PC-3 (cell line): Measurements from ENCODE around the gene EIF4E. TPM values are rescaled to one million over a fixed set of nuclear protein-coding genes. Genes with fewer than 3 reads are reported as not detected.
A peak's percentile ranks its signal among the peaks of the same experiment; 100 is the strongest.
"Not testable (repeated sequence)": the region's sequence is repeated elsewhere in the genome, so short reads cannot be mapped to it uniquely, and the experiment has no call there.

Experiments
- ATAC-seq: fragments of 200-7000 bp; cut with Tn5 transposase; 2 replicates; pipeline ENCODE4 v1.9.1; 2020; ENCODE audit warnings: mild to moderate bottlenecking, moderate library complexity
- BruUV-seq: library from RNA; stranded (reverse); fragments of 400-500 nt; replicated peaks from 2 replicates; lab custom pipeline; 2021; lab: Mats Ljungman, UMichigan
- CTCF ChIA-PET: fragments of 300-600 bp; sonication (Branson Sonifier 250); formaldehyde crosslinking; loops from one replicate; lab custom pipeline; 2022; ENCODE audit warnings: antibody characterized with exemption; lab: Charles Lee
- POLR2A ChIA-PET: fragments of 300-600 bp; sonication (Branson Sonifier 250); formaldehyde crosslinking; loops from one replicate; lab custom pipeline; 2022; ENCODE audit warnings: antibody characterized with exemption; ENCODE audit not compliant: unreplicated experiment; lab: Charles Lee
- DNase-seq: peaks from one replicate; pipeline ENCODE4 v3.0.0-alpha.2; 2015
- H2AFZ ChIP-seq: fragments of 300-600 bp; sonication (generic); 2 replicates; pipeline ENCODE4 v1.6.0; 2016; ENCODE audit warnings: antibody characterized with exemption, low read length
- H3F3A ChIP-seq: fragments of 300-600 bp; sonication (generic); one replicate; pipeline ENCODE4 v1.6.0; 2017; ENCODE audit warnings: antibody characterized with exemption, low read length, control low read depth, mild to moderate bottlenecking; ENCODE audit not compliant: unreplicated experiment
- H3K27ac ChIP-seq: fragments of 300-600 bp; sonication (generic); 2 replicates; pipeline ENCODE4 v1.5.1; 2016; ENCODE audit warnings: mild to moderate bottlenecking, low read length
- H3K27me3 ChIP-seq: fragments of 300-600 bp; sonication (generic); 2 replicates; pipeline ENCODE4 v1.6.1; 2016; ENCODE audit warnings: low read length, mixed read lengths
- H3K36me3 ChIP-seq: fragments of 300-600 bp; sonication (generic); 2 replicates; pipeline ENCODE4 v1.6.1; 2016; ENCODE audit warnings: low read depth, mixed run types, low read length, mixed read lengths
- H3K4me1 ChIP-seq: fragments of 300-600 bp; sonication (generic); 2 replicates; pipeline ENCODE4 v1.5.1; 2016; ENCODE audit warnings: low read length; ENCODE audit not compliant: insufficient read depth
- H3K4me2 ChIP-seq: fragments of 300-600 bp; sonication (generic); 2 replicates; pipeline ENCODE4 v1.6.0; 2016; ENCODE audit warnings: low read length
- H3K4me3 ChIP-seq: fragments of 300-600 bp; sonication (generic); 2 replicates; pipeline ENCODE4 v1.5.1; 2016; ENCODE audit warnings: mild to moderate bottlenecking, low read length, mixed read lengths
- H3K79me2 ChIP-seq: fragments of 300-600 bp; sonication (generic); 2 replicates; pipeline ENCODE4 v1.6.1; 2017; ENCODE audit warnings: low read length, mixed read lengths
- H3K9ac ChIP-seq: fragments of 300-600 bp; sonication (generic); 2 replicates; pipeline ENCODE4 v1.6.0; 2016; ENCODE audit warnings: mild to moderate bottlenecking, low read length
- H3K9me2 ChIP-seq: fragments of 300-600 bp; sonication (generic); replicated peaks from 2 replicates; pipeline ENCODE4 v1.6.1; 2016; ENCODE audit warnings: mixed run types, low read length, mixed read lengths
- H3K9me3 ChIP-seq: fragments of 300-600 bp; sonication (generic); 2 replicates; pipeline ENCODE4 v1.6.1; 2016; ENCODE audit warnings: low read length, mixed read lengths
- H4K20me1 ChIP-seq: fragments of 300-600 bp; sonication (generic); 2 replicates; pipeline ENCODE4 v1.6.1; 2016; ENCODE audit warnings: low read length, mixed read lengths
- CTCF ChIP-seq: fragments of 300-600 bp; sonication (generic); conservative IDR thresholded peaks from 2 replicates; pipeline ENCODE4 v1.5.1; 2017; ENCODE audit warnings: antibody characterized with exemption, low read depth, mild to moderate bottlenecking, low read length
- EZH2 ChIP-seq: fragments of 300-600 bp; sonication (generic); IDR thresholded peaks from one replicate; pipeline ENCODE4 v1.6.1; 2017; ENCODE audit warnings: antibody characterized with exemption, mild to moderate bottlenecking, low read length; ENCODE audit not compliant: unreplicated experiment
- EZH2phosphoT487 ChIP-seq: fragments of 300-600 bp; sonication (generic); IDR thresholded peaks from 2 replicates; pipeline ENCODE4 v1.6.1; 2018; ENCODE audit warnings: mild to moderate bottlenecking, antibody characterized with exemption, low read length, borderline replicate concordance
- intact Hi-C: fragments of 100-400 bp; cut with micrococcal nuclease; formaldehyde crosslinking; loops from 2 replicates; pipeline ENCODE4 v1.9.0; 2023
- total RNA-seq: library from RNA; depleted of rRNA; stranded (reverse); fragments of >200 nt; gene quantifications from 2 replicates; pipeline ENCODE4 v1.2.3, GENCODE V29; 2014

Gene EIF4E
- total RNA-seq, 1 experiment from 2014 or later = 134 TPM

GRCh38 chr4:98879515-98879914 is 49.4 kb downstream of the EIF4E start:
- TF ChIP-seq CTCF = no peak
- no peak for TF ChIP-seq EZH2phosphoT487
- Histone ChIP-seq H3K27me3 (no peaks in the 10 kb centered on the region), H3K9ac (no peak overlapping the region), H3K79me2 (no peaks in the 10 kb centered on the region), H3K9me2 (no peaks in the 10 kb centered on the region), H2AFZ (no peak overlapping the region), H3K27ac (no peak overlapping the region), H3K9me3 (no peaks in the 10 kb centered on the region), H3F3A (no peaks in the 10 kb centered on the region), H3K4me2 (no peak overlapping the region), H3K4me1 (no peaks in the 10 kb centered on the region), H3K4me3 (no peak overlapping the region), H4K20me1 (no peaks in the 10 kb centered on the region), H3K36me3 (peaks cover 10% of the 10 kb centered on the region)
- DNase-seq (no peak), ATAC-seq (no peak)
- intact Hi-C loops = no loop called here
- BruUV-seq = no TSS peak
- CTCF ChIA-PET = no interaction called here
- POLR2A ChIA-PET = no interaction called here

- H3K27me3 ChIP-seq = no peaks in the 10 kb centered on the region
- no peak overlapping the region for H3K9ac ChIP-seq
- ATAC-seq (no peak), DNase-seq (peak; percentile 13)
- no peak for TF ChIP-seq EZH2phosphoT487
- no peak for TF ChIP-seq EZH2
- TF ChIP-seq CTCF = no peak
- no peaks in the 10 kb centered on the region for H3F3A ChIP-seq
- intact Hi-C loops = no loop called here
- H3K4me3 ChIP-seq = no peak overlapping the region
- no peaks in the 10 kb centered on the region for H3K4me1 ChIP-seq
- H4K20me1 ChIP-seq = no peaks in the 10 kb centered on the region
- no TSS peak for BruUV-seq
- CTCF ChIA-PET = no interaction called here
- no peak overlapping the region for H3K27ac ChIP-seq
- no peaks in the 10 kb centered on the region for H3K36me3 ChIP-seq
- no peaks in the 10 kb centered on the region for H3K79me2 ChIP-seq
- no peak overlapping the region for H2AFZ ChIP-seq
- POLR2A ChIA-PET = no interaction called here
- H3K9me2 ChIP-seq = no peaks in the 10 kb centered on the region
- H3K4me2 ChIP-seq = no peak overlapping the region
- H3K9me3 ChIP-seq = no peaks in the 10 kb centered on the region
Measured at GRCh38 chr4:98873059-98873458, 55.9 kb downstream of the EIF4E start.

- H2AFZ ChIP-seq, H3K27ac ChIP-seq, H3K27me3 ChIP-seq, H3K4me3 ChIP-seq, H3K9me2 ChIP-seq, BruUV-seq, H3K9ac ChIP-seq, H4K20me1 ChIP-seq, H3F3A ChIP-seq, H3K4me1 ChIP-seq, POLR2A ChIA-PET, CTCF ChIA-PET, H3K36me3 ChIP-seq, H3K4me2 ChIP-seq, ATAC-seq, H3K9me3 ChIP-seq, intact Hi-C loops, H3K79me2 ChIP-seq, DNase-seq: not testable (repeated sequence)
Measured at GRCh38 chr4:98872120-98872906, 56.6 kb downstream of the EIF4E start.
